GM18867 (cell line): ENCODE measurements around the gene SEMA4A.

Experiments
- ATAC-seq: cut with Tn5 transposase; IDR thresholded peaks from one replicate; pipeline ENCODE4 v1.9.1; 2021; ENCODE audit warnings: mild to moderate bottlenecking, moderate library complexity; ENCODE audit not compliant: unreplicated experiment

The SEMA4A gene

GRCh38 chr1:156134716-156135435 lies 18.5 kb upstream of the SEMA4A start:
- no peak for ATAC-seq

- no peak for ATAC-seq
These were observed 17.2 kb upstream of the SEMA4A start for GRCh38 chr1:156135930-156136871.

- ATAC-seq = no peak
These were observed 16.4 kb upstream of the SEMA4A start for GRCh38 chr1:156136970-156137483.

- ATAC-seq = no peak
These were observed 14.9 kb upstream of the SEMA4A start for GRCh38 chr1:156138458-156138867.

GRCh38 chr1:156140879-156141707 lies 12.3 kb upstream of the SEMA4A start:
- ATAC-seq = no peak

- no peak for ATAC-seq
These were observed 9.5 kb upstream of the SEMA4A start for GRCh38 chr1:156143765-156144489.

GRCh38 chr1:156144742-156145141 lies 8.6 kb upstream of the SEMA4A start:
- ATAC-seq = no peak

- ATAC-seq = no peak
These were observed 7.8 kb upstream of the SEMA4A start for GRCh38 chr1:156145650-156146019.

- ATAC-seq = no peak
These were observed 7.2 kb upstream of the SEMA4A start for GRCh38 chr1:156146020-156146768.

GRCh38 chr1:156146769-156147405 lies 6.5 kb upstream of the SEMA4A start:
- ATAC-seq = no peak

- ATAC-seq = no peak
These were observed 5.2 kb upstream of the SEMA4A start for GRCh38 chr1:156148216-156148615.

- ATAC-seq = peak; percentile 48
These were observed 3.7 kb upstream of the SEMA4A start for GRCh38 chr1:156149374-156150332.

GRCh38 chr1:156150333-156151011 lies 2.9 kb upstream of the SEMA4A start:
- ATAC-seq = no peak

GRCh38 chr1:156151093-156151688 lies 2.2 kb upstream of the SEMA4A start:
- ATAC-seq = no peak

GRCh38 chr1:156152628-156153027 lies 757 bp upstream of the SEMA4A start:
- ATAC-seq = no peak

- peak; percentile 54 for ATAC-seq
These were observed 948 bp downstream of the SEMA4A start for GRCh38 chr1:156154317-156154749.
